Naive thymus-derived CD4-positive, alpha-beta T cell (primary cell): Measurements from ENCODE around the gene PCDHGA1. TPM values are rescaled to one million over a fixed set of nuclear protein-coding genes. Genes with fewer than 3 reads are reported as not detected.

Experiments used
- ATAC-seq: fragments of 150-1000 bp; cut with Tn5 transposase; 2 replicates; pipeline ENCODE4 v1.10.0; 2021; ENCODE audit warnings: mild to moderate bottlenecking, moderate library complexity
- CTCF ChIA-PET: fragments of 350-600 bp; sonication (Branson Sonifier 250); formaldehyde crosslinking; loops from one replicate; lab custom pipeline; 2021; ENCODE audit warnings: antibody characterized with exemption; lab: Charles Lee
- POLR2A ChIA-PET: fragments of 350-600 bp; sonication (Branson Sonifier 250); formaldehyde crosslinking; loops from one replicate; lab custom pipeline; 2021; ENCODE audit warnings: antibody characterized with exemption, inconsistent platforms; lab: Charles Lee
- DNase-seq, 9 donors: peaks; one replicate each; pipeline versions ENCODE4 v3.0.0 to v3.0.0-alpha.2; 2020 to 2022; ENCODE audit warnings: mixed read lengths in 1 of 9
- H3K27ac ChIP-seq: one replicate; pipeline ENCODE4 v1.7.0; 2013; ENCODE audit warnings: mild to moderate bottlenecking, low read depth, low read length, moderate library complexity
- H3K27me3 ChIP-seq, 2 donors: one replicate each; pipeline ENCODE4 v1.7.0; 2013; ENCODE audit warnings: low read length in 2 of 2, mild to moderate bottlenecking in 2 of 2, moderate library complexity in 2 of 2; ENCODE audit not compliant: control insufficient read depth in 2 of 2, insufficient read depth in 2 of 2
- H3K36me3 ChIP-seq, 3 experiments: 1 replicate in 2 of 3; 2 replicates in 1 of 3; pipeline ENCODE4 v1.7.0; 2013; ENCODE audit warnings: low read length in 3 of 3, mild to moderate bottlenecking in 3 of 3, moderate library complexity in 1 of 3; ENCODE audit not compliant: insufficient read depth in 3 of 3, control insufficient read depth in 2 of 3
- H3K4me1 ChIP-seq, 2 donors: one replicate each; pipeline ENCODE4 v1.7.0; 2013; ENCODE audit warnings: low read length in 2 of 2, mild to moderate bottlenecking in 2 of 2, moderate library complexity in 1 of 2; ENCODE audit not compliant: control insufficient read depth in 2 of 2, insufficient read depth in 2 of 2
- H3K4me3 ChIP-seq: 2 replicates; pipeline ENCODE4 v1.7.0; 2013; ENCODE audit warnings: mild to moderate bottlenecking, low read length
- H3K9me3 ChIP-seq, 3 experiments: 1 replicate in 2 of 3; 2 replicates in 1 of 3; pipeline ENCODE4 v1.7.0; 2013; ENCODE audit warnings: low read length in 3 of 3; ENCODE audit not compliant: control insufficient read depth in 2 of 3
- H3K27ac Mint-ChIP-seq, 9 donors: one replicate each; pipeline ENCODE4 v1.8.0; 2020 to 2022; ENCODE audit warnings: mixed read lengths in 9 of 9, mild to moderate bottlenecking in 8 of 9, moderate library complexity in 5 of 9, inconsistent platforms in 2 of 9
- H3K27me3 Mint-ChIP-seq, 5 donors: one replicate each; pipeline ENCODE4 v1.8.0; 2021 to 2022; ENCODE audit warnings: mixed read lengths in 5 of 5, mild to moderate bottlenecking in 1 of 5
- H3K36me3 Mint-ChIP-seq, 5 donors: one replicate each; pipeline ENCODE4 v1.8.0; 2020 to 2022; ENCODE audit warnings: mixed read lengths in 5 of 5, mild to moderate bottlenecking in 3 of 5, inconsistent platforms in 1 of 5
- H3K4me1 Mint-ChIP-seq, 7 donors: one replicate each; pipeline ENCODE4 v1.8.0; 2020 to 2022; ENCODE audit warnings: mixed read lengths in 7 of 7, mild to moderate bottlenecking in 3 of 7, inconsistent platforms in 1 of 7
- H3K4me3 Mint-ChIP-seq, 10 donors: one replicate each; pipeline ENCODE4 v1.8.0; 2020 to 2022; ENCODE audit warnings: mild to moderate bottlenecking in 10 of 10, mixed read lengths in 10 of 10, moderate library complexity in 6 of 10, inconsistent platforms in 2 of 10
- H3K9me3 Mint-ChIP-seq, 11 donors: one replicate each; pipeline ENCODE4 v1.8.0; 2020 to 2022; ENCODE audit warnings: mixed read lengths in 11 of 11, mild to moderate bottlenecking in 4 of 11, inconsistent platforms in 1 of 11, moderate library complexity in 1 of 11
- intact Hi-C, 2 donors: fragments of 100-400 bp; cut with micrococcal nuclease; formaldehyde crosslinking; loops; one replicate each; pipeline ENCODE4 v1.15.1; 2023
- polyA plus RNA-seq, 2 donors: library from polyadenylated mRNA; unstranded; fragments of 300-500 nt; fragmentation: Illumina TruSeq; gene quantifications; one replicate each; pipeline ENCODE4 v1.2.3, GENCODE V29; 2021
- total RNA-seq, 6 experiments: library from RNA in 5 of 6; stranded (reverse) in 5 of 6; gene quantifications; 1 replicate in 5 of 6; 2 replicates in 1 of 6; pipeline ENCODE4 v1.2.3 and lab custom pipeline; 2021 to 2026

Gene PCDHGA1
- total and polyA plus RNA-seq, 7 experiments from 2014 or later, result 0.08 to 0.54 (median 0.17) TPM; not detected in 2

- H3K9me3 Mint-ChIP-seq, result no peaks in the 10 kb centered on the region
- no peaks in the 10 kb centered on the region for H3K27me3 ChIP-seq
- H3K27ac Mint-ChIP-seq, result peak overlapping the region in 7 of 9 donors; percentile 2 to 74 (median 48)
- DNase-seq (no peak), ATAC-seq (no peak)
- POLR2A ChIA-PET, result no interaction called here
- H3K4me1 Mint-ChIP-seq, result peaks cover 5 to 22% (median 6%) of the 10 kb centered on the region in 7 donors
- H3K36me3 Mint-ChIP-seq, result peaks cover 20 to 40% (median 27%) of the 10 kb centered on the region in 5 donors
- peaks cover 34 to 97% (median 56%) of the 10 kb centered on the region in 3 experiments for H3K36me3 ChIP-seq
- H3K4me1 ChIP-seq, result no peaks in the 10 kb centered on the region
- H3K9me3 ChIP-seq, result no peaks in the 10 kb centered on the region
- CTCF ChIA-PET, result no interaction called here
- H3K4me3 Mint-ChIP-seq, result no peak overlapping the region
- intact Hi-C loops, result no loop called here
- no peaks in the 10 kb centered on the region for H3K27me3 Mint-ChIP-seq
- no peak overlapping the region for H3K27ac ChIP-seq
- H3K4me3 ChIP-seq, result no peak overlapping the region
Observed at GRCh38 chr5:141529002-141529401, 198.7 kb downstream of the PCDHGA1 start.

DNA sequence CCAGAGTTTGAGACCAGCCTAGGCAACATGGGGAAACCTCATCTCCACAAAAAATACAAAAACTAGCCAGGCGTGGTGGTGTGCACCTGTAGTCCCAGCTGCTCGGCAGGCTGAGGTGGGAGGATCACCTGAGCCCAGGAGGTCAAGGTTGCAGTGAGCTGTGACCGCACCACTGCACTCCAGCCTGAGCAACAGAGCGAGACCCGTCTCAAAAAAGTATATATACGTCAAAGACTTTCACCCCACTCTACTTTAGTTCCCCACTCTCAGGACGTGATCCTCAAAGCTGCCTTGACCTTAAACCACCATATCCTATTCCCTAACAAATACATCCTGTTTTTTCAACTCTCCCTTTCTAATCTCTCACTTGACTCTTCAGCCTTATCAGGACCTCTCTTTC is 199.6 kb downstream of the PCDHGA1 start:
- peaks cover 32 to 95% (median 51%) of the 10 kb centered on the region in 3 experiments for H3K36me3 ChIP-seq
- ATAC-seq (no peak), DNase-seq (no peak)
- ChIA-PET CTCF (no interaction called here), POLR2A (no interaction called here)
- Mint-ChIP-seq H3K27ac (peak overlapping the region in 1 of 9 donors; percentile 56), H3K4me3 (no peak overlapping the region), H3K27me3 (no peaks in the 10 kb centered on the region), H3K4me1 (peaks cover 0 to 18% (median 5%) of the 10 kb centered on the region in 7 donors), H3K36me3 (peaks cover 20 to 40% (median 28%) of the 10 kb centered on the region in 5 donors), H3K9me3 (no peaks in the 10 kb centered on the region)
- no peaks in the 10 kb centered on the region for H3K4me1 ChIP-seq
- intact Hi-C loops, result no loop called here
- H3K9me3 ChIP-seq, result no peaks in the 10 kb centered on the region
- H3K27me3 ChIP-seq, result no peaks in the 10 kb centered on the region
- H3K27ac ChIP-seq, result no peak overlapping the region
- H3K4me3 ChIP-seq, result no peak overlapping the region

DNA sequence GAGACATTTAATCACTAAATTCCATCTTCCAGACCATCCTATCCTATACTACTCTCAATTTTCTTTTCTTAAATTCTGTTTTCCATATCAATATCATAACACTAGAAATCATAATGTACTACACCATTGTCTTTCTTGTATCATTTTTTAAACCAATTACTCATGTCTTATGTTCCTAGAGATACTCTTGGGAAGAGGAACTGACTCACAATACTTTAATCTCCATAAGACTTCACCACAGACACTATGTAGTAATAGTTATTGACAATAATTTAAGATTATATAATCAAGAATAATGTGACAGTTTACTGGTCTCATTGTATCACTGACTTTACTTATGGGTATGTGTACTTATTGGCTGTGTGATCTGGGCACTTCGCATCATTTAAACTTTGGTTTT is 202.4 kb downstream of the PCDHGA1 start:
- Histone ChIP-seq H3K4me3 (no peak overlapping the region), H3K4me1 (no peaks in the 10 kb centered on the region), H3K36me3 (peaks cover 33 to 85% (median 42%) of the 10 kb centered on the region in 3 experiments), H3K27ac (peak overlapping the region; percentile 29), H3K27me3 (no peaks in the 10 kb centered on the region), H3K9me3 (no peaks in the 10 kb centered on the region)
- intact Hi-C loops, result no loop called here
- no peaks in the 10 kb centered on the region for H3K9me3 Mint-ChIP-seq
- H3K4me1 Mint-ChIP-seq, result peaks cover 0 to 23% (median 12%) of the 10 kb centered on the region in 7 donors
- POLR2A ChIA-PET, result no interaction called here
- H3K27me3 Mint-ChIP-seq, result no peaks in the 10 kb centered on the region
- DNase-seq (no peak), ATAC-seq (no peak)
- no peak overlapping the region for H3K4me3 Mint-ChIP-seq
- H3K27ac Mint-ChIP-seq, result no peak overlapping the region
- CTCF ChIA-PET, result interaction anchor here (1.0 to 1.2 kb wide), 2 partner anchors 25 to 31 kb away, joined by 3 to 7 read pairs; no protein-coding TSS in a partner anchor
- peaks cover 11 to 42% (median 26%) of the 10 kb centered on the region in 5 donors for H3K36me3 Mint-ChIP-seq

DNA sequence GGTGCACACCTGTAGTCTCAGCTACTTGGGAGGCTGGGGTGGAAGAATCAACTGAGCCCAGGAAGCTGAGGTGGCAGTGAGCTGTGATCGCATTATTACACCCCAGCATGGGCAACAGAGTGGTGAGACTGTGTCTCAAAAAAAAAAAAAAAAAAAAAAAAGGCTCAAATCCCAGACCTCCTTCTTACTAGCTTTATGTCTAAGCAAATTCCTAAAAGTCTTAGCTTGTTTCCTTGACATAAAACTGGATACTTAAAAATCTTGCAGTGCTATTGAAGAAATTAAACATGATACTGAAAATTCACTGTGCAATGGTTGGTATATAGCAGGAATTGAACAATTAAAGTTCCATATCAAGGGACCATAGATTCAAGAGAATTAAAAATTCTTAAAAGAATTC is 203.6 kb downstream of the PCDHGA1 start:
- no peaks in the 10 kb centered on the region for H3K27me3 Mint-ChIP-seq
- CTCF ChIA-PET, result interaction anchor here (0.7 to 1.2 kb wide), 7 partner anchors 9 to 450 kb away, joined by 3 to 7 read pairs (median 3); partner anchors contain the start of gene PCDHGA10
- H3K9me3 Mint-ChIP-seq, result no peaks in the 10 kb centered on the region
- intact Hi-C loops, result no loop called here
- ATAC-seq (no peak), DNase-seq (no peak)
- H3K27me3 ChIP-seq, result no peaks in the 10 kb centered on the region
- no peak overlapping the region for H3K4me3 ChIP-seq
- no peaks in the 10 kb centered on the region for H3K4me1 ChIP-seq
- peaks cover 27 to 77% (median 34%) of the 10 kb centered on the region in 3 experiments for H3K36me3 ChIP-seq
- no peak overlapping the region for H3K27ac ChIP-seq
- POLR2A ChIA-PET, result no interaction called here
- peak overlapping the region in 4 of 9 donors; percentile 26 to 70 (median 68) for H3K27ac Mint-ChIP-seq
- H3K9me3 ChIP-seq, result no peaks in the 10 kb centered on the region
- no peak overlapping the region for H3K4me3 Mint-ChIP-seq
- peaks cover 0 to 16% (median 12%) of the 10 kb centered on the region in 7 donors for H3K4me1 Mint-ChIP-seq
- H3K36me3 Mint-ChIP-seq, result peaks cover 3 to 31% (median 24%) of the 10 kb centered on the region in 5 donors

- DNase-seq (no peak), ATAC-seq (no peak)
- Mint-ChIP-seq H3K27me3 (no peaks in the 10 kb centered on the region), H3K4me3 (peak overlapping the region in 1 of 10 donors; percentile 36), H3K9me3 (no peaks in the 10 kb centered on the region), H3K36me3 (peaks cover 3 to 31% (median 28%) of the 10 kb centered on the region in 5 donors), H3K4me1 (peaks cover 0 to 17% (median 15%) of the 10 kb centered on the region in 7 donors), H3K27ac (peak overlapping the region in 7 of 9 donors; percentile 48 to 84 (median 68))
- peaks cover 27 to 70% (median 30%) of the 10 kb centered on the region in 3 experiments for H3K36me3 ChIP-seq
- no peaks in the 10 kb centered on the region for H3K9me3 ChIP-seq
- no peaks in the 10 kb centered on the region for H3K27me3 ChIP-seq
- intact Hi-C loops, result no loop called here
- H3K27ac ChIP-seq, result no peak overlapping the region
- H3K4me1 ChIP-seq, result no peaks in the 10 kb centered on the region
- ChIA-PET POLR2A (no interaction called here), CTCF (interaction anchor here (0.9 to 1.7 kb wide), 4 partner anchors 9 to 121 kb away, joined by 3 to 7 read pairs (median 4); partner anchors contain the start of gene PCDHGA10)
- H3K4me3 ChIP-seq, result no peak overlapping the region
Observed at GRCh38 chr5:141534492-141535213, 204.3 kb downstream of the PCDHGA1 start.

- H3K36me3 Mint-ChIP-seq, result peaks cover 19 to 57% (median 39%) of the 10 kb centered on the region in 5 donors
Observed at GRCh38 chr5:141543053-141543452, 212.7 kb downstream of the PCDHGA1 start.

More at GRCh38 chr5:141543053-141543452, 212.7 kb downstream of the PCDHGA1 start:
- ChIA-PET CTCF (interaction anchor here (1.5 kb wide), 1 partner anchor 9 kb away, joined by 3 read pairs; no protein-coding TSS in a partner anchor), POLR2A (interaction anchor here (0.6 kb wide), 1 partner anchor 230 kb away, joined by 3 read pairs; no protein-coding TSS in a partner anchor)
- Histone ChIP-seq H3K27me3 (no peaks in the 10 kb centered on the region), H3K4me3 (no peak overlapping the region), H3K36me3 (peaks cover 2 to 28% (median 3%) of the 10 kb centered on the region in 3 experiments), H3K9me3 (peaks cover 0 to 7% (median 0%) of the 10 kb centered on the region in 3 experiments), H3K4me1 (no peaks in the 10 kb centered on the region), H3K27ac (no peak overlapping the region)
- peaks cover 0 to 15% (median 12%) of the 10 kb centered on the region in 11 donors for H3K9me3 Mint-ChIP-seq
- H3K27ac Mint-ChIP-seq, result no peak overlapping the region
- no peak overlapping the region for H3K4me3 Mint-ChIP-seq
- ATAC-seq (no peak), DNase-seq (no peak)
- intact Hi-C loops, result no loop called here
- H3K27me3 Mint-ChIP-seq, result no peaks in the 10 kb centered on the region
- peaks cover 0 to 39% (median 21%) of the 10 kb centered on the region in 7 donors for H3K4me1 Mint-ChIP-seq
